Smooth muscle cell (in vitro differentiated cells): ENCODE data around the gene GDF9. TPM values are rescaled to one million over a fixed set of nuclear protein-coding genes. Genes with fewer than 3 reads are reported as not detected.

Experiments
- DNase-seq: peaks from one replicate; lab custom pipeline; 2025; ENCODE audit not compliant: unreplicated experiment; lab: John Stamatoyannopoulos, UW
- H2AFZ ChIP-seq: fragments of 200-600 bp; sonication (generic); 2 replicates; pipeline ENCODE4 v1.6.0; 2016; ENCODE audit warnings: antibody characterized with exemption, low read depth, mild to moderate bottlenecking
- H3F3A ChIP-seq: fragments of 200-600 bp; sonication (generic); 2 replicates; pipeline ENCODE4 v1.6.0; 2017; ENCODE audit warnings: antibody characterized with exemption, low read depth
- H3K27ac ChIP-seq: fragments of 200-600 bp; sonication (generic); 2 replicates; pipeline ENCODE4 v1.5.1; 2016; ENCODE audit warnings: low read depth, mild to moderate bottlenecking
- H3K27me3 ChIP-seq: fragments of 200-600 bp; sonication (generic); 2 replicates; pipeline ENCODE4 v1.6.1; 2016; ENCODE audit warnings: low read depth, mild to moderate bottlenecking
- H3K36me3 ChIP-seq: fragments of 200-600 bp; sonication (generic); 2 replicates; pipeline ENCODE4 v1.5.1; 2016; ENCODE audit warnings: low read depth
- H3K4me1 ChIP-seq: fragments of 200-600 bp; sonication (generic); 2 replicates; pipeline ENCODE4 v1.5.1; 2016; ENCODE audit warnings: low read depth
- H3K4me2 ChIP-seq: fragments of 200-600 bp; sonication (generic); 2 replicates; pipeline ENCODE4 v1.6.0; 2016; ENCODE audit warnings: mild to moderate bottlenecking
- H3K4me3 ChIP-seq: fragments of 200-600 bp; sonication (generic); 2 replicates; pipeline ENCODE4 v1.5.1; 2016; ENCODE audit warnings: mild to moderate bottlenecking
- H3K79me2 ChIP-seq: fragments of 200-600 bp; sonication (generic); 2 replicates; pipeline ENCODE4 v1.6.0; 2016; ENCODE audit warnings: low read depth, mild to moderate bottlenecking
- H3K9ac ChIP-seq: fragments of 200-600 bp; sonication (generic); 2 replicates; pipeline ENCODE4 v1.6.0; 2016; ENCODE audit warnings: low read depth
- H3K9me3 ChIP-seq: fragments of 200-600 bp; sonication (generic); replicated peaks from 2 replicates; pipeline ENCODE4 v1.5.1; 2016; ENCODE audit warnings: low read depth
- H4K20me1 ChIP-seq: fragments of 200-600 bp; sonication (generic); 2 replicates; pipeline ENCODE4 v1.6.0; 2016; ENCODE audit warnings: low read depth
- WGBS: methylation state at CpG from one replicate; pipeline ENCODE4 v1.1.7; 2016; ENCODE audit warnings: low lambda C conversion rate; 5-methylcytosine and 5-hydroxymethylcytosine counted together
- polyA plus RNA-seq: library from polyadenylated mRNA; unstranded; fragments of >200 nt; fragmentation: Nextera tagmentation; extraction: Ambion mirVana; gene quantifications from 2 replicates; pipeline ENCODE4 v1.2.1, GENCODE V29; 2016
- total RNA-seq: library from RNA; depleted of rRNA; stranded (reverse); fragments of >200 nt; gene quantifications from 2 replicates; pipeline ENCODE4 v1.2.3, GENCODE V29; 2014
- TF ChIP-seq, protein P1 (sequence below): fragments of 200-600 bp; sonication (generic); IDR thresholded peaks from 2 replicates; pipeline ENCODE4 v1.5.1; 2017; ENCODE audit warnings: borderline replicate concordance, mild to moderate bottlenecking, antibody characterized with exemption; ENCODE audit not compliant: insufficient read depth, poor library complexity, severe bottlenecking

GDF9 gene
- total and polyA plus RNA-seq, 2 experiments from 2014 or later = 0.46 to 1.9 TPM

GRCh38 chr5:132850066-132850465 is 16.2 kb downstream of the GDF9 start:
- no peak overlapping the region for H3K27ac ChIP-seq

DNA sequence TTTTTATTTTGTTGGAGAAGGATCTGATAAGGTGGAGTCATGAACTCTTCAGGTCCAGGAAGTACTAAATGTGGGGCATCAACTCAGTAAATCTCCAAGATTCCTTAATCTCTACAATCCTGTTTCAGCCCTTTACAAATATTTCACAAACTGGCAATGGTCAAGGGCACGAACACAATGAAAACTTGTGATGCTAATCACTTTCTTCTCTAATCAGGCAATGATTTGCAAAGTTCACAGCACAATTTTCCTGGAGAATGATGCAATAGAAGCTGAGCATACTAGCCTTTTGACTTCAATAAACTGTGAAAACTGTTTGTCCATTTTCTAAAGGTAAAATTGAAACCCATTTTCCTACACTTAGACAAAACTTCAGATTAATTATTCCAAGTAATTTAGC is 16.9 kb downstream of the GDF9 start:
- Histone ChIP-seq H4K20me1 (no peaks in the 10 kb centered on the region), H3K4me2 (no peak overlapping the region), H3K9me3 (no peaks in the 10 kb centered on the region), H3K9ac (no peak overlapping the region), H3K36me3 (no peaks in the 10 kb centered on the region), H3K4me3 (no peak overlapping the region), H3K27me3 (no peaks in the 10 kb centered on the region), H3K27ac (no peak overlapping the region), H3K4me1 (no peaks in the 10 kb centered on the region), H2AFZ (no peak overlapping the region), H3K79me2 (no peaks in the 10 kb centered on the region), H3F3A (no peaks in the 10 kb centered on the region)
- DNase-seq = no peak
- 70% methylated on average over 1 of the region's 1 CpG for WGBS
- TF ChIP-seq, protein P1, sequence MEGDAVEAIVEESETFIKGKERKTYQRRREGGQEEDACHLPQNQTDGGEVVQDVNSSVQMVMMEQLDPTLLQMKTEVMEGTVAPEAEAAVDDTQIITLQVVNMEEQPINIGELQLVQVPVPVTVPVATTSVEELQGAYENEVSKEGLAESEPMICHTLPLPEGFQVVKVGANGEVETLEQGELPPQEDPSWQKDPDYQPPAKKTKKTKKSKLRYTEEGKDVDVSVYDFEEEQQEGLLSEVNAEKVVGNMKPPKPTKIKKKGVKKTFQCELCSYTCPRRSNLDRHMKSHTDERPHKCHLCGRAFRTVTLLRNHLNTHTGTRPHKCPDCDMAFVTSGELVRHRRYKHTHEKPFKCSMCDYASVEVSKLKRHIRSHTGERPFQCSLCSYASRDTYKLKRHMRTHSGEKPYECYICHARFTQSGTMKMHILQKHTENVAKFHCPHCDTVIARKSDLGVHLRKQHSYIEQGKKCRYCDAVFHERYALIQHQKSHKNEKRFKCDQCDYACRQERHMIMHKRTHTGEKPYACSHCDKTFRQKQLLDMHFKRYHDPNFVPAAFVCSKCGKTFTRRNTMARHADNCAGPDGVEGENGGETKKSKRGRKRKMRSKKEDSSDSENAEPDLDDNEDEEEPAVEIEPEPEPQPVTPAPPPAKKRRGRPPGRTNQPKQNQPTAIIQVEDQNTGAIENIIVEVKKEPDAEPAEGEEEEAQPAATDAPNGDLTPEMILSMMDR = no peak

More at GRCh38 chr5:132850066-132850465, 16.2 kb downstream of the GDF9 start:
- H3K36me3 ChIP-seq = no peaks in the 10 kb centered on the region
- no peaks in the 10 kb centered on the region for H4K20me1 ChIP-seq
- no peaks in the 10 kb centered on the region for H3K4me1 ChIP-seq
- WGBS = 88% methylated on average over 2 of the region's 2 CpGs
- no peak overlapping the region for H3K9ac ChIP-seq
- DNase-seq = no peak
- no peak overlapping the region for H2AFZ ChIP-seq
- no peak overlapping the region for H3K4me3 ChIP-seq
- H3K9me3 ChIP-seq = no peaks in the 10 kb centered on the region
- H3F3A ChIP-seq = no peaks in the 10 kb centered on the region
- H3K4me2 ChIP-seq = no peak overlapping the region
- H3K27me3 ChIP-seq = no peaks in the 10 kb centered on the region
- no peaks in the 10 kb centered on the region for H3K79me2 ChIP-seq
- TF ChIP-seq, protein P1 = no peak

DNA sequence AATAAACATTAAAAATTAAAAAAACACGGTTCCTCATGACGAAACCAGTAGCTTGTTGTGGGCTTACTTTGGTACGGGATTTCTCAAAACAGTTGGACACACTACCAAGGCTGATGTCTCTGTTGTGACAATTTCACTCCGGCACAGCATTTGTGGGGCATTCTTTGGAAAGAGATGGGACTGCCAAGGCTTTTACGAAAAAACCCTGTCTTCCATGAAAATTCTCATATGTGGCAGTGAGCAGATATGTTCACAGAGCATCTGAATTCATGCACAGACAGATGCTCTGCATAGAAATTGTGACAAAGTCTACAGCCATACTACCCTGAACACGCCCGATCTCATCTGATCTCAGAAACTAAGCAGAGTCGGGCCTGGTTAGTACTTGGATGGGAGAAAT is 18.0 kb downstream of the GDF9 start:
- no peak for DNase-seq
- 95% methylated on average over 8 of the region's 8 CpGs for WGBS
- H3K36me3 ChIP-seq = no peaks in the 10 kb centered on the region

GRCh38 chr5:132841305-132841704 is 25.0 kb downstream of the GDF9 start:
- TF ChIP-seq, protein P1 = no peak
- no peaks in the 10 kb centered on the region for H3K9me3 ChIP-seq
- no peak overlapping the region for H3K27ac ChIP-seq
- H2AFZ ChIP-seq = no peak overlapping the region
- no peak for DNase-seq
- H3F3A ChIP-seq = no peaks in the 10 kb centered on the region
- H3K79me2 ChIP-seq = no peaks in the 10 kb centered on the region
- no peaks in the 10 kb centered on the region for H3K36me3 ChIP-seq
- H4K20me1 ChIP-seq = no peaks in the 10 kb centered on the region
- H3K4me2 ChIP-seq = no peak overlapping the region
- H3K4me3 ChIP-seq = no peak overlapping the region
- WGBS = 52% methylated on average over 4 of the region's 4 CpGs
- H3K4me1 ChIP-seq = peaks cover 12% of the 10 kb centered on the region
- H3K27me3 ChIP-seq = no peaks in the 10 kb centered on the region
- H3K9ac ChIP-seq = no peak overlapping the region

More for the DNA sequence above, 18.0 kb downstream of the GDF9 start:
- Histone ChIP-seq H3K4me1 (no peaks in the 10 kb centered on the region), H3K27ac (no peak overlapping the region), H2AFZ (no peak overlapping the region), H3K27me3 (no peaks in the 10 kb centered on the region), H3F3A (no peaks in the 10 kb centered on the region), H4K20me1 (no peaks in the 10 kb centered on the region), H3K9ac (no peak overlapping the region), H3K4me2 (no peak overlapping the region), H3K4me3 (no peak overlapping the region), H3K79me2 (no peaks in the 10 kb centered on the region), H3K9me3 (no peaks in the 10 kb centered on the region)
- TF ChIP-seq, protein P1 = no peak
